GM12865 (cell line): ENCODE measurements around the gene TMEM106B.
"Not testable (repeated sequence)": the region's sequence is repeated elsewhere in the genome, so short reads cannot be mapped to it uniquely, and the experiment has no call there.

Experiments used
- DNase-seq: peaks from one replicate; pipeline ENCODE4 v3.0.0; 2010; ENCODE audit warnings: low read depth
- H3K4me3 ChIP-seq: 2 replicates; pipeline ENCODE4 v1.5.1; 2011; ENCODE audit warnings: mild to moderate bottlenecking, low read depth, low read length, control low read depth
- TF ChIP-seq, protein P1 (sequence below): IDR thresholded peaks from 2 replicates; pipeline ENCODE4 v1.5.1; 2011; ENCODE audit warnings: low read length, control low read depth, low read depth, inconsistent platforms; ENCODE audit not compliant: insufficient read depth; ENCODE audit errors: missing control alignments

The TMEM106B gene

GRCh38 chr7:12211711-12212485, 804 bp downstream of the TMEM106B start:
- peak; percentile 8 for DNase-seq
- TF ChIP-seq, protein P1, sequence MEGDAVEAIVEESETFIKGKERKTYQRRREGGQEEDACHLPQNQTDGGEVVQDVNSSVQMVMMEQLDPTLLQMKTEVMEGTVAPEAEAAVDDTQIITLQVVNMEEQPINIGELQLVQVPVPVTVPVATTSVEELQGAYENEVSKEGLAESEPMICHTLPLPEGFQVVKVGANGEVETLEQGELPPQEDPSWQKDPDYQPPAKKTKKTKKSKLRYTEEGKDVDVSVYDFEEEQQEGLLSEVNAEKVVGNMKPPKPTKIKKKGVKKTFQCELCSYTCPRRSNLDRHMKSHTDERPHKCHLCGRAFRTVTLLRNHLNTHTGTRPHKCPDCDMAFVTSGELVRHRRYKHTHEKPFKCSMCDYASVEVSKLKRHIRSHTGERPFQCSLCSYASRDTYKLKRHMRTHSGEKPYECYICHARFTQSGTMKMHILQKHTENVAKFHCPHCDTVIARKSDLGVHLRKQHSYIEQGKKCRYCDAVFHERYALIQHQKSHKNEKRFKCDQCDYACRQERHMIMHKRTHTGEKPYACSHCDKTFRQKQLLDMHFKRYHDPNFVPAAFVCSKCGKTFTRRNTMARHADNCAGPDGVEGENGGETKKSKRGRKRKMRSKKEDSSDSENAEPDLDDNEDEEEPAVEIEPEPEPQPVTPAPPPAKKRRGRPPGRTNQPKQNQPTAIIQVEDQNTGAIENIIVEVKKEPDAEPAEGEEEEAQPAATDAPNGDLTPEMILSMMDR: no peak
- H3K4me3 ChIP-seq: peak overlapping the region; percentile 77

DNA sequence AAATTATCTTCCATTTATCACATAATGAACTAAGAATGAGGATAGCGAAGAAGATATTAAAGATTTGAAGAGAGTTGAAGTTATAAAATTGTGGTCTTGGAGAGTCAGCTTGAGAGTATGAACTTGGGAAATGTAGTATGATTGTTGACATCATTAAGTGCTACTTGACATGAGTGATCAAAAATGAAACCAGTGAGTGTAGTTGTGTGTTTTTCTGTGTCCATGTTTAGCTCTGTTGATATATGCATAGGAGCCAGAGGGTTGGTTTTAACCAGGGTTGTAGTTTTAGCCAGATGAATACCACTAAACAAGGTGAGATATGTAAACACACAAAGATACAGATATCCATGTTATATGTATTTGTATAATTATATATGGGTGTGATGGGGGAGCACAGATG, 6.2 kb downstream of the TMEM106B start:
- TF ChIP-seq, protein P1: no peak
- no peak for DNase-seq
- H3K4me3 ChIP-seq: no peak overlapping the region

DNA sequence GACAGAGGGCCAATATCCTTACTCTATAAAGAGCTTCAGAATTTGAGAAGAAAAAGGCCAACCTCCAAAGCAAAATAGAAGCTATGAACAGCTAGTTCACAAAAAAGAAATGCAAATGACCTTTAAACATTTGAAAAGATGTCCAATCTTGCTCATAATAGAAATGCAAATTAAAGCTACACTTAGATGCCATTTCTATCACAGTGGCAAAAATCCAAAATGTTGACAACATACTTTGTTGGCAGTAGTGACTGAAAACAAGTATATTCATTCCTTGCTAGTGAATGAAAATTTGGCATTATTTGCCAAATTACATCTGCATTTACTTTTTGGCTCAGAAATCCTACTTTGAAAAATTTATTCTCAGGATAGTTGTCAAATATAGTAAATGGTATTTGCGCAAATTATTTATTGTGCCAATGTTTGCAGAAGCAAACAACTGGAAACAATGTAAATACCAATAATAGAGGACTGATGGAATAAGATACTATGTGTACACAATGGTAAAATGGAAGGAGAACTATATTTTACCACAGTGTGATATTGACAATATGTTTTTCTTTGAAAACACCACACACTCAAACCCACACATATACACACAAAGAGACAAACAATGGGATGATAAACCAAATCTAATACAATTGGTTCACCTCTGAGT, 9.4 kb downstream of the TMEM106B start:
- no peak overlapping the region for H3K4me3 ChIP-seq
- TF ChIP-seq, protein P1: no peak
- no peak for DNase-seq

GRCh38 chr7:12221414-12221813, 10.3 kb downstream of the TMEM106B start:
- TF ChIP-seq, protein P1: no peak
- no peak overlapping the region for H3K4me3 ChIP-seq
- no peak for DNase-seq

GRCh38 chr7:12222889-12223579, 11.9 kb downstream of the TMEM106B start:
- peak; percentile 15 for DNase-seq
- TF ChIP-seq, protein P1: no peak
- no peak overlapping the region for H3K4me3 ChIP-seq

- not testable (repeated sequence) for H3K4me3 ChIP-seq, DNase-seq
Measured at GRCh38 chr7:12225017-12225416, 13.9 kb downstream of the TMEM106B start.

DNA sequence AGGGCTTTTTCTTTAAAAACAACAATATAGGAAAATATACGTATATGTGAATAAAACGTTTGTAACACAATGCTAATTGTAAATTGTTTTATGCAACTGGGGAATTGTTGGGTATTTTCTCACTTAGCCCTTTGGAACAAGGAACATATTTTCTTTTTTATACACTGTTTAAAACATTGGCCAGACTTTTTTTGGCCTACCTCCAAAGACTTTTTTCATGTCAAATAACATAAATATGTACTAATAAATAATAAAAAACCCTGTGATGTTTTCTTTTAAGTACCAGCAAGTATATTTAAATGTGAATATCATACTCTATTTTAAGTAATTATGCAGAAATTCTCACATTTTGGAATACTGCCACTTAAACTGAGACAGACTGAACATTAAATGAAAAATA, 15.7 kb downstream of the TMEM106B start:
- H3K4me3 ChIP-seq: no peak overlapping the region
- DNase-seq: no peak
- TF ChIP-seq, protein P1: no peak
